Measurements from ENCODE around the gene IARS2.
"Not testable (repeated sequence)": the region's sequence is repeated elsewhere in the genome, so short reads cannot be mapped to it uniquely, and the experiment has no call there.

The IARS2 gene

GRCh38 chr1:220169887-220170286 lies 76.0 kb downstream of the IARS2 start:
- DNase-seq: not testable (repeated sequence)

- no peak for DNase-seq
These were observed 77.0 kb downstream of the IARS2 start for GRCh38 chr1:220170836-220171526.

DNA sequence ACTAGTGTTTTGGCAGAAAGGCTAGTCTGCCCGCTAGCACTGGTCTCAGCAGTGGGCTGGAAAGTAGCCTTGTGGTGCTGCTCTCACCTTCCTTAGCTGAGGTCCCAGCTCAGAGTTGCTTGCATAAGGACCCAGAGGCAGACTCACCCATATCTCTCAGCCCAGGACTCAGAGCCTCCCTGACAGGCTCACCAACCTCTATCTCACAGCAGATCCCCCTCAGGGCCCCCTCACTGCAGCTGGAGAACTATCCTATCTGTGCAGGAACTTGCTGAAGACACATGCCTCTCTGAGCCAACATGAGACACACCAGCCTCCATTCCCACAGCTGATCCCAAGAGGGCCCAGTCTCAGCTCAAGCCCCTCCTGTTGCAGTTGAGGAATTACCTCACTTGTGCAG lies 82.6 kb downstream of the IARS2 start:
- DNase-seq: no peak

- no peak for DNase-seq
These were observed 88.2 kb downstream of the IARS2 start for GRCh38 chr1:220182111-220182510.

DNA sequence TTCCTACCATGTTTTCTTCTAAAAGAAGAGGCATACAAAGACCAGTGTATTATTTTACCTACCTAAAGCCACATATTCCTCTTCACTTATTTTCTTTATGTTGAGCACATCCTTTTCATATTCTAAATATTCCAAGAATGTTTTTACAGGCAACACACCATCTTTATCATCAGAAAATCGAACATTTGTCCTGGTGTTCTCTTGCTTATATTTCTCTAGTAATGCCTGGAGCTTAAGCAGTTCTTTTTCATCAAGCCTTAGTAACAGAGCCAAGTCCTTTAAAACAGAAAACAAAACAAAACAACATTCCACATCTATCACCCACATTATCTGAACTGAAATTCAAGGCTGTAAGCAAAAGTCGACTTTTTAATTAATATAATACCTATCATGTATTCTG lies 88.7 kb downstream of the IARS2 start:
- no peak for DNase-seq

GRCh38 chr1:220184506-220184905 lies 90.6 kb downstream of the IARS2 start:
- no peak for DNase-seq

GRCh38 chr1:220186752-220187151 lies 92.8 kb downstream of the IARS2 start:
- DNase-seq: no peak

DNA sequence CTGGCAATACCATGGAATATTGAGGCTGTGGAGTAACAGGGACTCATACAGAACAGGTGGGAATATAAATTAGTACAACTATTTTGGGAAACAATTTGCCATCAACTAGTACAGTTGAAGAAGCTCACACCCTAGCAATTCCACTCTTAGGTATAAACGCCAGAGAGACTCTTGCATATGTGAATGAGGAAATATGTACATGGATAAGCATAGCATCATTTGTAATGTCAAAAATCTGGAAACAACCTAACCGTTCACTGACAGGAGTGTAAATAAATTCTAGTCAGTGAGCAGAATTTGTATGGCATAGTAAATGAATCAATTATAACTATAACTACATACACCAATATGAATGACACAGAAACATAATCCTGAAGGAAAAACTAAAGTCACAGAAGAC lies 94.6 kb downstream of the IARS2 start:
- no peak for DNase-seq

DNA sequence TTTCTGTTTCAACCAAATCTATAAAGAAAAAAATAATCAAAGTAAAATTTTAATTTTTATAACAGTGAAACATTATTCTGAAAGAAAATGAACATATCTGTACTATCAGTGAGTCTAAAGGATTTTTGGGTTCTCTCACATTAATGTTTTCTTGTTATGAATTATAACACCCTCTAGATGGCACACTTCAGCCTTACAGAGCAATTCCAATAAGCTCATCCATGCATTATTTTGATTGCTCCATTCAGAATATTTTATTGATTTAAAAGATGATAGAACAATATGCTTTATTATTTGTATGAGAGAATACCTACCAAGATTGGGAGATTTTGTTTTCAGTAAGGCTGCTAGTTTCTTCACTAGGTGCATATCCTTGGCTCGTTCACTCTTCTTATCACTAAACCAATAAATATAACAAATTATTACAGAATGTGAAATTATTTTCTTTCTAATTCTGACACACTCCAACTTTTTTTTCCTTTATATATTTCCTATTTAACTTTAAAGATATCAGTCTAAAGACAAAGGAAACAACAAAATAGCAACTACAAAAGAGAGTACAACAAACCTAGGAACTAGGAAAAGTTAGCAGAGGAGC lies 95.9 kb downstream of the IARS2 start:
- DNase-seq: peak in 1 of 2 donors; percentile 24

DNA sequence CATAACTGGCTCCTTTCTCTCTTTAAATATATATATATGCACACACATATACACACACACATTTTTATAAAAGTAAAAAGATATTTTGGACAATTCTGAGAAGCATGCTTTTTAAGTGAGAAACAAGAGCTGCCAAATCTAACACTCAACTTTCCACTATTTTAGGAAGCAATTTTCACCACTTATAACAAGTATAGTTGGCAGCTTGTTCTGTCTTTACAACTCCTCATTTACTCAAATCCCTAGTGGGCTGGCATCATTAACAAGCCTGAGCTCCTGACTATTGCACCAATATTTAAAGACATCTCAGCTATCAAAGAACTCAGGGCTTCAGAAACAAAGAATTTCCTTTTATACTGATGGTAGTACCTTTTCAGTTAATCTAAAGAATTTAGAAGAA lies 101.8 kb downstream of the IARS2 start:
- no peak for DNase-seq

Measured in CD4-positive, alpha-beta T cell treated with Interferon alpha-2 for 1 hour (primary cell).